ENCODE measurements around the gene GRIK2. TPM values are rescaled to one million over a fixed set of nuclear protein-coding genes. Genes with fewer than 3 reads are reported as not detected.

Gene GRIK2
- total RNA-seq, 4 donors from 2014 or later: 0.47 to 7.8 (median 1.7) TPM

DNA sequence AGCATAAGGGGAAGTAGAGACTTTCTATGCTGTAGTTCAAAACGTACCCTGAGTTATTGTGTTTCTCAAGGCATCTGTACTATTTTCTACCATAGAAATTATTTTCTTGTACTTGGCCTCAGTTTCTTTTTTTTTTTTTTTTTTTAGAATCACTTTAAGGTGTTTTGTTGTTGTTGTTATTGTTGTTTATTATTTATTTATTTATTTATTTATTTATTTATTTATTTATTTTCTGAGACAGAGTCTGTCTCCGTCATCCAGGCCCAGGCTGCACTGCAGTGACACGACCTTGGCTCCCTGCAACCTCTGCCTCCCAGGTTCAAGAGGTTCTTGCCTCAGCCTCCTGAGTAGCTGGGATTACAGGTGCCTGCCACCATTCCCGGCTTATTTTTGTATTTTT is 179.1 kb downstream of the GRIK2 start:
- DNase-seq (ENCODE audit: low spot score) (no peak), ATAC-seq (ENCODE audit: low FRiP score) (no peak)
- TF ChIP-seq, protein P1, sequence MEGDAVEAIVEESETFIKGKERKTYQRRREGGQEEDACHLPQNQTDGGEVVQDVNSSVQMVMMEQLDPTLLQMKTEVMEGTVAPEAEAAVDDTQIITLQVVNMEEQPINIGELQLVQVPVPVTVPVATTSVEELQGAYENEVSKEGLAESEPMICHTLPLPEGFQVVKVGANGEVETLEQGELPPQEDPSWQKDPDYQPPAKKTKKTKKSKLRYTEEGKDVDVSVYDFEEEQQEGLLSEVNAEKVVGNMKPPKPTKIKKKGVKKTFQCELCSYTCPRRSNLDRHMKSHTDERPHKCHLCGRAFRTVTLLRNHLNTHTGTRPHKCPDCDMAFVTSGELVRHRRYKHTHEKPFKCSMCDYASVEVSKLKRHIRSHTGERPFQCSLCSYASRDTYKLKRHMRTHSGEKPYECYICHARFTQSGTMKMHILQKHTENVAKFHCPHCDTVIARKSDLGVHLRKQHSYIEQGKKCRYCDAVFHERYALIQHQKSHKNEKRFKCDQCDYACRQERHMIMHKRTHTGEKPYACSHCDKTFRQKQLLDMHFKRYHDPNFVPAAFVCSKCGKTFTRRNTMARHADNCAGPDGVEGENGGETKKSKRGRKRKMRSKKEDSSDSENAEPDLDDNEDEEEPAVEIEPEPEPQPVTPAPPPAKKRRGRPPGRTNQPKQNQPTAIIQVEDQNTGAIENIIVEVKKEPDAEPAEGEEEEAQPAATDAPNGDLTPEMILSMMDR (IDR thresholded peaks at IDR 0.05): no peak

DNA sequence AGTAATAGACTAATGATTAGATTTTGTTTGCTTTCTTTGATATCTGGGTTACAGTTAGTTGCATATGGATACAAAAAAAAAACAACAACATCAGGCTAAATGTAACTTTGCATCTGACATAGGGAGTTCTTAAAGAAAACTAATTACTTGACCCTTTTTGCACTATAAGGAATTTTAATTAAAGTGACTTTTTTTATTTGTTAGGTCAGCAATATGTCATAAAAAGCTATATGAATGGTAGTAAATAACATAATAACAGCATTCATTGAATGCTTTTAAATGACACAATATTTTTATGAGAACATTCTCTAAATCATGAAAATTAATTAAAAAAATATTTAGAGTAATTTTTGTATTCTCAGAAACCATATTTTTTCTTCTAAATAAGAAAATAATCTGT is 183.6 kb downstream of the GRIK2 start:
- DNase-seq (ENCODE audit: low spot score) (no peak), ATAC-seq (ENCODE audit: low FRiP score) (no peak)
- TF ChIP-seq, protein P1 (IDR thresholded peaks at IDR 0.05): no peak

DNA sequence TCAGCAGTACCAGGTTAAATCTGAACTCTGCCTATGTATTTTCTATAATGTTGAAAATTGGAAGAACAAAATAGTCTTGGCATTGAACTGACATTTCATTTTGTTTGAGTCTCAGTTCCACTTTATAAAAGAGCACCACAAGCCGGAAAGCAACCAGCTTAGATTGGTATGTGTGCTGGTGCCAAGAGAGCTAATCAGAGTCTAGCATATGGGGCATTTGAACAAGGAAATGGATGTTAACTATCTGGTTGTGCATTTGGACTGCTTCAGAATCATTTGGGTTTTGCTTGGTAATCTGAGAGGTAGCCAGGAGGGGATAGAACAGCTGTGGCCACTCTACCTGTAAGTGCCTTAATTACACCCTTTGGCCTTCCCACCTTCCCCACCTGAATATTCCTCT is 184.8 kb downstream of the GRIK2 start:
- TF ChIP-seq, protein P1 (IDR thresholded peaks at IDR 0.05): no peak
- ATAC-seq (ENCODE audit: low FRiP score): no peak
- DNase-seq (ENCODE audit: low spot score): no peak

DNA sequence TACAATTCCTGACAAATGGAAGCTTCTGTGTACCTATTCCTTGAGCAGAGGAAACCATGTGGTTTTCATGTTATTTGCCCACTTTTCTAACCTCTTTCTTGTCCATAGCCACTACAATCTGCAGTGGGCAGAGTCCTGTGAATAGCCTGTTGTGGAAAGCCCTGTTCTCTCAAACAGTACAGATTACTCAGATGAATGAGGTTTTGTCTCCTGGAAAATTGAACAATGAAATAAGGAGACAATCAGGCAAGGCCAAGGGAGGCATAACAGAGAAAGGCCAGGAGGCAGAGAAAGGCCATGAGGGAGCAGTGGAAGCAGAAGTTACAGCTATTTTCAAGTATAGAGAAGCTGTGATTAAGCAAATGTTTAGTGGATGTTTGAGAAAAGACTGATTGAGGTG is 189.3 kb downstream of the GRIK2 start:
- no peak for ATAC-seq (ENCODE audit: low FRiP score)

DNA sequence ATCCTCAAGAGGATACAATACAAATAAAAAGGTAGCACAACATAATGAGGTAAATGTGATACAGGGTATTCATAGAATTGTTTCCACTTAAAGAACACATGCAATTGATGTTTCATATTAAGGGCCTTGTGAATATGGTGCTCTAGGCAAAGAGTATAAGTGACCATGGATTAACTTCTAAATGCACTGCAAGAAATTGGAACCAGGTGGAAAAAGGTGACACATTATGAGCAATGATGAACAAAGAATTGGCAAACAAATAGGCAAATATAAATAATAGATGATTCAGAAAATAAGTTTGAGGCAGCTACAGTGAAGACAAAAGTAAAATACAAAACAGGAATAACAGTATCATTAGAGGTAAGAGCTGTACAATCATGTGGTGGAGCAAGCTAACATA is 192.0 kb downstream of the GRIK2 start:
- ATAC-seq (ENCODE audit: low FRiP score) (no peak), DNase-seq (ENCODE audit: low spot score) (no peak)
- TF ChIP-seq, protein P1 (IDR thresholded peaks at IDR 0.05): no peak

More for the DNA sequence above, 189.3 kb downstream of the GRIK2 start:
- no peak for DNase-seq (ENCODE audit: low spot score)
- TF ChIP-seq, protein P1 (IDR thresholded peaks at IDR 0.05): no peak

DNA sequence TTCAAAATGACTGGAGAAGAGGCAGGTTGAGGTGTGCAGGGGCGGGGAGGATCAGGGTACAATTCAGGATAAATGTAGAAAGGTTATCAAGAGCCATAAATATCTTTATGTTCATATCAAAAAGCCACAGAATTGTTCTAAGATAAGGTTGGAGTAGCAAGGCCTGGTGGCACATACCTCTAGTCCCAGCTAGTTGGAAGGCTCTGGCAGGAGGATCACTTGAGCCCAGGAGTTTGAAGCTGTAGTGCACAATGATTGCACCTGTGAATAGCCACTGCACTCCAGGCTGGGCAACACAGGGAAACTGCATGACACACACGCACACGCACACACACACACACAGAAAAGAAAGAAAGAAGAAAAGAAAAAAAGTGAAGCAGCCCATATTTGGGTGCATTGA is 194.8 kb downstream of the GRIK2 start:
- ATAC-seq (ENCODE audit: low FRiP score) (no peak), DNase-seq (ENCODE audit: low spot score) (no peak)
- TF ChIP-seq, protein P1 (IDR thresholded peaks at IDR 0.05): no peak

DNA sequence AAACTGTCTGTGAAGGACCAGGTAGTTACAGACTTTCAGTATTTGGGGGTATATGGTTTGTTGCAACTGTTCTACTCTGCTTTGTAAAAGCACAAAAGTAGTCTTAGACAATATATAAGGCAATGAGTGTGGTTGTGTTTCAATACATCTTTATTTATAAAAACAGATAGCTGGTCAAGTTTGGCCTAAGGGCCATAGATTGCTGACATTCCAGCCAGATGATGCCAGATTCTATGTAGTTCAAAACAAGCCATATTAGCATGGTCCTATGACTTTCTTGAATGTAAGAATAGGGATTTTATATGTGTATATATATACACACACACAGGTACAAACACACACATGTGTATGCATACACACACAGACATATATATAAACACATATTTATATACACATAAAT is 201.8 kb downstream of the GRIK2 start:
- DNase-seq (ENCODE audit: low spot score): no peak
- TF ChIP-seq, protein P1 (IDR thresholded peaks at IDR 0.05): no peak
- no peak for ATAC-seq (ENCODE audit: low FRiP score)

Measured in omental fat pad (tissue), 4 donors.